Endothelial cell (in vitro differentiated cells): ENCODE measurements around the gene FCN3. TPM values are rescaled to one million over a fixed set of nuclear protein-coding genes. Genes with fewer than 3 reads are reported as not detected.

ENCODE experiments used
- DNase-seq: peaks from one replicate; pipeline ENCODE4 v3.0.0; 2021; ENCODE audit warnings: low spot score
- H3K27ac Mint-ChIP-seq: one replicate; pipeline ENCODE4 v1.8.0; 2021; ENCODE audit warnings: mixed read lengths, inconsistent platforms; ENCODE audit not compliant: unreplicated experiment
- H3K27me3 Mint-ChIP-seq: one replicate; pipeline ENCODE4 v1.8.0; 2021; ENCODE audit warnings: mild to moderate bottlenecking, moderate library complexity, mixed read lengths, inconsistent platforms; ENCODE audit not compliant: unreplicated experiment
- H3K36me3 Mint-ChIP-seq: one replicate; pipeline ENCODE4 v1.8.0; 2021; ENCODE audit warnings: mild to moderate bottlenecking, low read depth, mixed read lengths, inconsistent platforms; ENCODE audit not compliant: unreplicated experiment
- H3K4me1 Mint-ChIP-seq: one replicate; pipeline ENCODE4 v1.8.0; 2021; ENCODE audit warnings: mild to moderate bottlenecking, mixed read lengths, inconsistent platforms; ENCODE audit not compliant: unreplicated experiment
- H3K4me3 Mint-ChIP-seq: one replicate; pipeline ENCODE4 v1.8.0; 2021; ENCODE audit warnings: mild to moderate bottlenecking, mixed read lengths, inconsistent platforms; ENCODE audit not compliant: unreplicated experiment
- H3K9me3 Mint-ChIP-seq: one replicate; pipeline ENCODE4 v1.8.0; 2021; ENCODE audit warnings: mixed read lengths, inconsistent platforms; ENCODE audit not compliant: unreplicated experiment
- CTCF ChIP-seq: fragments of 200-600 bp; sonication (generic); IDR thresholded peaks from one replicate; pipeline ENCODE4 v1.5.0; 2021; ENCODE audit warnings: antibody characterized with exemption; ENCODE audit not compliant: unreplicated experiment
- total RNA-seq: library from RNA; stranded (reverse); fragmentation: NEBNext Ultra II Directional; extraction: Animal tissue kit (Norgen Biotek cat#: 25700); gene quantifications from one replicate; pipeline ENCODE4 v1.2.1, GENCODE V29; 2021; ENCODE audit not compliant: unreplicated experiment

The FCN3 gene
- total RNA-seq, 1 donor from 2014 or later: 132 TPM

GRCh38 chr1:27403931-27404330, 29.3 kb upstream of the FCN3 start:
- Mint-ChIP-seq H3K36me3 (peaks cover 20% of the 10 kb centered on the region), H3K27ac (peak overlapping the region; percentile 61), H3K4me3 (peak overlapping the region; percentile 56), H3K9me3 (no peaks in the 10 kb centered on the region), H3K27me3 (peaks cover 32% of the 10 kb centered on the region), H3K4me1 (peaks cover 23% of the 10 kb centered on the region)
- DNase-seq: no peak
- no peak for TF ChIP-seq CTCF

GRCh38 chr1:27403065-27403726, 28.6 kb upstream of the FCN3 start:
- Mint-ChIP-seq H3K9me3 (no peaks in the 10 kb centered on the region), H3K36me3 (peaks cover 18% of the 10 kb centered on the region), H3K4me1 (peaks cover 27% of the 10 kb centered on the region), H3K4me3 (no peak overlapping the region), H3K27me3 (peaks cover 36% of the 10 kb centered on the region), H3K27ac (peak overlapping the region; percentile 18)
- DNase-seq: no peak
- no peak for TF ChIP-seq CTCF

- no peaks in the 10 kb centered on the region for H3K9me3 Mint-ChIP-seq
- peaks cover 37% of the 10 kb centered on the region for H3K27me3 Mint-ChIP-seq
- DNase-seq: peak; percentile 64
- no peak overlapping the region for H3K27ac Mint-ChIP-seq
- TF ChIP-seq CTCF: no peak
- peaks cover 32% of the 10 kb centered on the region for H3K4me1 Mint-ChIP-seq
- no peak overlapping the region for H3K4me3 Mint-ChIP-seq
- peaks cover 15% of the 10 kb centered on the region for H3K36me3 Mint-ChIP-seq
These were observed 27.7 kb upstream of the FCN3 start for GRCh38 chr1:27402349-27402754.

GRCh38 chr1:27400963-27401341, 26.3 kb upstream of the FCN3 start:
- peak overlapping the region; percentile 69 for H3K4me3 Mint-ChIP-seq
- H3K27me3 Mint-ChIP-seq: peaks cover 37% of the 10 kb centered on the region
- DNase-seq: no peak
- peaks cover 12% of the 10 kb centered on the region for H3K36me3 Mint-ChIP-seq
- no peak for TF ChIP-seq CTCF
- peak overlapping the region; percentile 58 for H3K27ac Mint-ChIP-seq
- H3K9me3 Mint-ChIP-seq: no peaks in the 10 kb centered on the region
- peaks cover 31% of the 10 kb centered on the region for H3K4me1 Mint-ChIP-seq

- H3K27me3 Mint-ChIP-seq: peaks cover 37% of the 10 kb centered on the region
- peak overlapping the region; percentile 58 for H3K27ac Mint-ChIP-seq
- peaks cover 35% of the 10 kb centered on the region for H3K4me1 Mint-ChIP-seq
- DNase-seq: no peak
- no peak for TF ChIP-seq CTCF
- H3K9me3 Mint-ChIP-seq: no peaks in the 10 kb centered on the region
- peaks cover 12% of the 10 kb centered on the region for H3K36me3 Mint-ChIP-seq
- peak overlapping the region; percentile 69 for H3K4me3 Mint-ChIP-seq
These were observed 25.7 kb upstream of the FCN3 start for GRCh38 chr1:27400082-27400962.
